Measurements from ENCODE around the gene COQ7. TPM values are rescaled to one million over a fixed set of nuclear protein-coding genes. Genes with fewer than 3 reads are reported as not detected.

The COQ7 gene
- total and polyA plus RNA-seq, 2 experiments from 2014 or later, result 17.9 to 21.7 TPM

DNA sequence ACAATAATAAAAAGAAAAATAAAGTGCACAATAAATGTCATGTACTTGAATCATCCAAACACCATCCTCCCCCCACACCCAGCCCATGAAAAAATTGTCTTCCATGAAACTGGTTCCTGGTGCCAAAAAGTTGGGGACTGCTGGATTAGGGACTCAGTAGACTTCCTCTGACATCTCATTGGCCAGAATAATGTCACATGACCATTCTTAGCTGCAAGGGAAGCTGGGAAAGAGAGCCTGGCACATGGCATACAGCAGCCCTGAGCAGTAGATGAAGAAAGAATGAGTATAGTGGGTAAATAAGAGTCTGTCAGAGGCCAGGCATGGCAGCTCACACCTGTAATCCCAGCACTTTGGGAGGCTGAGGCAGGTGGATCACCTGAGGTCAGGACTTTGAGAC, 58.9 kb downstream of the COQ7 start:
- peaks cover 21% of the 10 kb centered on the region for H3K4me1 Mint-ChIP-seq
- Histone ChIP-seq H3K27ac (ENCODE audit: low read depth) (no peak overlapping the region), H2AFZ (no peak overlapping the region), H3K36me3 (ENCODE audit: insufficient read depth) (no peaks in the 10 kb centered on the region), H3K27me3 (ENCODE audit: insufficient read depth) (no peaks in the 10 kb centered on the region), H3K4me1 (ENCODE audit: insufficient read depth) (peaks cover 18% of the 10 kb centered on the region), H3K79me2 (replicated peaks; ENCODE audit: insufficient read depth) (no peaks in the 10 kb centered on the region), H3F3A (replicated peaks; ENCODE audit: low read depth) (no peaks in the 10 kb centered on the region), H4K20me1 (replicated peaks; ENCODE audit: insufficient read depth) (no peaks in the 10 kb centered on the region), H3K9me2 (ENCODE audit: insufficient read depth) (no peaks in the 10 kb centered on the region), H3K4me2 (no peak overlapping the region), H3K4me3 (no peak overlapping the region)
- H3K36me3 Mint-ChIP-seq (ENCODE audit: low read depth), result no peaks in the 10 kb centered on the region
- H3K27ac Mint-ChIP-seq, result no peak overlapping the region
- H3K9me3 Mint-ChIP-seq, result peaks cover 12% of the 10 kb centered on the region; the same call in 2 of the 3 replicates
- DNase-seq (ENCODE audit: low spot score) (no peak), ATAC-seq (no peak)
- no peak overlapping the region for H3K4me3 Mint-ChIP-seq
- peaks cover 9% of the 10 kb centered on the region for H3K27me3 Mint-ChIP-seq (ENCODE audit: insufficient read depth, low read depth, poor library complexity)
- TF ChIP-seq, protein P1, sequence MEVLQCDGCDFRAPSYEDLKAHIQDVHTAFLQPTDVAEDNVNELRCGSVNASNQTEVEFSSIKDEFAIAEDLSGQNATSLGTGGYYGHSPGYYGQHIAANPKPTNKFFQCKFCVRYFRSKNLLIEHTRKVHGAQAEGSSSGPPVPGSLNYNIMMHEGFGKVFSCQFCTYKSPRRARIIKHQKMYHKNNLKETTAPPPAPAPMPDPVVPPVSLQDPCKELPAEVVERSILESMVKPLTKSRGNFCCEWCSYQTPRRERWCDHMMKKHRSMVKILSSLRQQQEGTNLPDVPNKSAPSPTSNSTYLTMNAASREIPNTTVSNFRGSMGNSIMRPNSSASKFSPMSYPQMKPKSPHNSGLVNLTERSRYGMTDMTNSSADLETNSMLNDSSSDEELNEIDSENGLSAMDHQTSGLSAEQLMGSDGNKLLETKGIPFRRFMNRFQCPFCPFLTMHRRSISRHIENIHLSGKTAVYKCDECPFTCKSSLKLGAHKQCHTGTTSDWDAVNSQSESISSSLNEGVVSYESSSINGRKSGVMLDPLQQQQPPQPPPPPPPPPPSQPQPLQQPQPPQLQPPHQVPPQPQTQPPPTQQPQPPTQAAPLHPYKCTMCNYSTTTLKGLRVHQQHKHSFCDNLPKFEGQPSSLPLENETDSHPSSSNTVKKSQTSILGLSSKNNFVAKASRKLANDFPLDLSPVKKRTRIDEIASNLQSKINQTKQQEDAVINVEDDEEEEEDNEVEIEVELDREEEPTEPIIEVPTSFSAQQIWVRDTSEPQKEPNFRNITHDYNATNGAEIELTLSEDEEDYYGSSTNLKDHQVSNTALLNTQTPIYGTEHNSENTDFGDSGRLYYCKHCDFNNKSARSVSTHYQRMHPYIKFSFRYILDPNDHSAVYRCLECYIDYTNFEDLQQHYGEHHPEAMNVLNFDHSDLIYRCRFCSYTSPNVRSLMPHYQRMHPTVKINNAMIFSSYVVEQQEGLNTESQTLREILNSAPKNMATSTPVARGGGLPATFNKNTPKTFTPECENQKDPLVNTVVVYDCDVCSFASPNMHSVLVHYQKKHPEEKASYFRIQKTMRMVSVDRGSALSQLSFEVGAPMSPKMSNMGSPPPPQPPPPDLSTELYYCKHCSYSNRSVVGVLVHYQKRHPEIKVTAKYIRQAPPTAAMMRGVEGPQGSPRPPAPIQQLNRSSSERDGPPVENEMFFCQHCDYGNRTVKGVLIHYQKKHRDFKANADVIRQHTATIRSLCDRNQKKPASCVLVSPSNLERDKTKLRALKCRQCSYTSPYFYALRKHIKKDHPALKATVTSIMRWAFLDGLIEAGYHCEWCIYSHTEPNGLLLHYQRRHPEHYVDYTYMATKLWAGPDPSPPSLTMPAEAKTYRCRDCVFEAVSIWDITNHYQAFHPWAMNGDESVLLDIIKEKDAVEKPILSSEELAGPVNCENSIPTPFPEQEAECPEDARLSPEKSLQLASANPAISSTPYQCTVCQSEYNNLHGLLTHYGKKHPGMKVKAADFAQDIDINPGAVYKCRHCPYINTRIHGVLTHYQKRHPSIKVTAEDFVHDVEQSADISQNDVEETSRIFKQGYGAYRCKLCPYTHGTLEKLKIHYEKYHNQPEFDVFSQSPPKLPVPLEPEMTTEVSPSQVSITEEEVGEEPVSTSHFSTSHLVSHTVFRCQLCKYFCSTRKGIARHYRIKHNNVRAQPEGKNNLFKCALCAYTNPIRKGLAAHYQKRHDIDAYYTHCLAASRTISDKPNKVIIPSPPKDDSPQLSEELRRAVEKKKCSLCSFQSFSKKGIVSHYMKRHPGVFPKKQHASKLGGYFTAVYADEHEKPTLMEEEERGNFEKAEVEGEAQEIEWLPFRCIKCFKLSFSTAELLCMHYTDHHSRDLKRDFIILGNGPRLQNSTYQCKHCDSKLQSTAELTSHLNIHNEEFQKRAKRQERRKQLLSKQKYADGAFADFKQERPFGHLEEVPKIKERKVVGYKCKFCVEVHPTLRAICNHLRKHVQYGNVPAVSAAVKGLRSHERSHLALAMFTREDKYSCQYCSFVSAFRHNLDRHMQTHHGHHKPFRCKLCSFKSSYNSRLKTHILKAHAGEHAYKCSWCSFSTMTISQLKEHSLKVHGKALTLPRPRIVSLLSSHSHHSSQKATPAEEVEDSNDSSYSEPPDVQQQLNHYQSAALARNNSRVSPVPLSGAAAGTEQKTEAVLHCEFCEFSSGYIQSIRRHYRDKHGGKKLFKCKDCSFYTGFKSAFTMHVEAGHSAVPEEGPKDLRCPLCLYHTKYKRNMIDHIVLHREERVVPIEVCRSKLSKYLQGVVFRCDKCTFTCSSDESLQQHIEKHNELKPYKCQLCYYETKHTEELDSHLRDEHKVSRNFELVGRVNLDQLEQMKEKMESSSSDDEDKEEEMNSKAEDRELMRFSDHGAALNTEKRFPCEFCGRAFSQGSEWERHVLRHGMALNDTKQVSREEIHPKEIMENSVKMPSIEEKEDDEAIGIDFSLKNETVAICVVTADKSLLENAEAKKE (CRISPR knock-in tag; IDR thresholded peaks at IDR 0.05), result no peak
- no peak for TF ChIP-seq ZNF331 (CRISPR knock-in tag; IDR thresholded peaks at IDR 0.05; ENCODE audit: low read depth)
- no peak for TF ChIP-seq JUNB (IDR thresholded peaks at IDR 0.05; ENCODE audit: unreplicated experiment)
- TF ChIP-seq EZH2phosphoT487 (IDR thresholded peaks at IDR 0.05; ENCODE audit: unreplicated experiment), result no peak
- TF ChIP-seq, protein P2, sequence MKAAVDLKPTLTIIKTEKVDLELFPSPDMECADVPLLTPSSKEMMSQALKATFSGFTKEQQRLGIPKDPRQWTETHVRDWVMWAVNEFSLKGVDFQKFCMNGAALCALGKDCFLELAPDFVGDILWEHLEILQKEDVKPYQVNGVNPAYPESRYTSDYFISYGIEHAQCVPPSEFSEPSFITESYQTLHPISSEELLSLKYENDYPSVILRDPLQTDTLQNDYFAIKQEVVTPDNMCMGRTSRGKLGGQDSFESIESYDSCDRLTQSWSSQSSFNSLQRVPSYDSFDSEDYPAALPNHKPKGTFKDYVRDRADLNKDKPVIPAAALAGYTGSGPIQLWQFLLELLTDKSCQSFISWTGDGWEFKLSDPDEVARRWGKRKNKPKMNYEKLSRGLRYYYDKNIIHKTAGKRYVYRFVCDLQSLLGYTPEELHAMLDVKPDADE (IDR thresholded peaks at IDR 0.05), result no peak
- TF ChIP-seq EZH2 (IDR thresholded peaks at IDR 0.05; ENCODE audit: low read depth, unreplicated experiment), result no peak
- TF ChIP-seq ZNF114 (CRISPR knock-in tag; IDR thresholded peaks at IDR 0.05), result no peak
- no peak for TF ChIP-seq POLR2AphosphoS5 (IDR thresholded peaks at IDR 0.05; ENCODE audit: low read depth)
- TF ChIP-seq NANOG (IDR thresholded peaks at IDR 0.05; ENCODE audit: borderline replicate concordance), result no peak
- TF ChIP-seq CREB1 (CRISPR knock-in tag; IDR thresholded peaks at IDR 0.05; ENCODE audit: low read depth), result no peak
- TF ChIP-seq STAT1 (IDR thresholded peaks at IDR 0.05; ENCODE audit: unreplicated experiment), result no peak
- TF ChIP-seq, protein P3, sequence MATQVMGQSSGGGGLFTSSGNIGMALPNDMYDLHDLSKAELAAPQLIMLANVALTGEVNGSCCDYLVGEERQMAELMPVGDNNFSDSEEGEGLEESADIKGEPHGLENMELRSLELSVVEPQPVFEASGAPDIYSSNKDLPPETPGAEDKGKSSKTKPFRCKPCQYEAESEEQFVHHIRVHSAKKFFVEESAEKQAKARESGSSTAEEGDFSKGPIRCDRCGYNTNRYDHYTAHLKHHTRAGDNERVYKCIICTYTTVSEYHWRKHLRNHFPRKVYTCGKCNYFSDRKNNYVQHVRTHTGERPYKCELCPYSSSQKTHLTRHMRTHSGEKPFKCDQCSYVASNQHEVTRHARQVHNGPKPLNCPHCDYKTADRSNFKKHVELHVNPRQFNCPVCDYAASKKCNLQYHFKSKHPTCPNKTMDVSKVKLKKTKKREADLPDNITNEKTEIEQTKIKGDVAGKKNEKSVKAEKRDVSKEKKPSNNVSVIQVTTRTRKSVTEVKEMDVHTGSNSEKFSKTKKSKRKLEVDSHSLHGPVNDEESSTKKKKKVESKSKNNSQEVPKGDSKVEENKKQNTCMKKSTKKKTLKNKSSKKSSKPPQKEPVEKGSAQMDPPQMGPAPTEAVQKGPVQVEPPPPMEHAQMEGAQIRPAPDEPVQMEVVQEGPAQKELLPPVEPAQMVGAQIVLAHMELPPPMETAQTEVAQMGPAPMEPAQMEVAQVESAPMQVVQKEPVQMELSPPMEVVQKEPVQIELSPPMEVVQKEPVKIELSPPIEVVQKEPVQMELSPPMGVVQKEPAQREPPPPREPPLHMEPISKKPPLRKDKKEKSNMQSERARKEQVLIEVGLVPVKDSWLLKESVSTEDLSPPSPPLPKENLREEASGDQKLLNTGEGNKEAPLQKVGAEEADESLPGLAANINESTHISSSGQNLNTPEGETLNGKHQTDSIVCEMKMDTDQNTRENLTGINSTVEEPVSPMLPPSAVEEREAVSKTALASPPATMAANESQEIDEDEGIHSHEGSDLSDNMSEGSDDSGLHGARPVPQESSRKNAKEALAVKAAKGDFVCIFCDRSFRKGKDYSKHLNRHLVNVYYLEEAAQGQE (IDR thresholded peaks at IDR 0.05; ENCODE audit: unreplicated experiment), result no peak
- TF ChIP-seq, protein P4, sequence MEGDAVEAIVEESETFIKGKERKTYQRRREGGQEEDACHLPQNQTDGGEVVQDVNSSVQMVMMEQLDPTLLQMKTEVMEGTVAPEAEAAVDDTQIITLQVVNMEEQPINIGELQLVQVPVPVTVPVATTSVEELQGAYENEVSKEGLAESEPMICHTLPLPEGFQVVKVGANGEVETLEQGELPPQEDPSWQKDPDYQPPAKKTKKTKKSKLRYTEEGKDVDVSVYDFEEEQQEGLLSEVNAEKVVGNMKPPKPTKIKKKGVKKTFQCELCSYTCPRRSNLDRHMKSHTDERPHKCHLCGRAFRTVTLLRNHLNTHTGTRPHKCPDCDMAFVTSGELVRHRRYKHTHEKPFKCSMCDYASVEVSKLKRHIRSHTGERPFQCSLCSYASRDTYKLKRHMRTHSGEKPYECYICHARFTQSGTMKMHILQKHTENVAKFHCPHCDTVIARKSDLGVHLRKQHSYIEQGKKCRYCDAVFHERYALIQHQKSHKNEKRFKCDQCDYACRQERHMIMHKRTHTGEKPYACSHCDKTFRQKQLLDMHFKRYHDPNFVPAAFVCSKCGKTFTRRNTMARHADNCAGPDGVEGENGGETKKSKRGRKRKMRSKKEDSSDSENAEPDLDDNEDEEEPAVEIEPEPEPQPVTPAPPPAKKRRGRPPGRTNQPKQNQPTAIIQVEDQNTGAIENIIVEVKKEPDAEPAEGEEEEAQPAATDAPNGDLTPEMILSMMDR (conservative IDR thresholded peaks at IDR 0.05; ENCODE audit: low read depth in 2 of 2), result no peak

Data from GM23338 (cell line).